ENCODE measurements around the gene ATG101.

ATG101 gene

DNA sequence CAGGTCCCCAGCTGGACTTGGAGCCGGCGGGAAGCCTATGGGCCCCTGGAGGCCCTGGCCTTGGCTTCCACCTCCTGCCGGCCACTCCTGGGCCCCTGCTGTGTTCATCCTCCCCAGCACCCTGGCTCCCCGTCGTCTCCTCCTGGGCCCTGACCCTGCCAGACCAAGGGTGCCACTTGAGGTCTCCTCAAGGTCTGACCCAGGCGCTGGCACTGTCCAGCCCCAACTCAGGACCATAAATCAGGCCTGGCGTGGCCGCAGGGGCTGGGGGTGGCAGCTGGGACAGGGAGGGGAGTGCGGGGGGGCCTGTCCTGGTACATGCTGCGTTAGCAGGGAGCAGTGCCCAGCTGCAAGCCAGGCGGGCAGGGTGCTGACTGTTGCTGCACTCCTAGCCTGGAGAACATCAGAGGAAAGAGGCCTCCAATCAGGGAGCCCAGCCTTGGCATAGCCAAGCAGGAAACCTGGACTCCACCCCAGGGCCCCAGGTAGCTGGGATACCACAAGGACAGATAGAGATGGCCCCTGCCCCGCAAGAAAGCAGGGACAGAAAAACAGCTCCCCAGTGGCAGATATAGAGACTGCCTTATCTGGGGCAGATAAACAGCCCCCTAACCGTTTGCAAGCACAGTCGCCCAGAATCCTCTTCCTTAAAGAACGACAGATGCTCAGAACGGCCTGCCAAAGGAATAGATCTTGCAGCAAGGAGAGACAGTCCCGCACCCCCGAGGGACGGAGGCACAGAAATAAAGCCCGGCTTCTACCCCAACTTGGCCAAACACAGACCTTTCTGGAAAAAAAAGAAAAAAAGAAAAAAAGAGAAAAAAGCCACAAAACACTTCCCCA, 6.5 kb upstream of the ATG101 start:
- H3K9ac ChIP-seq (ENCODE audit: low read length in 5 of 5): no peak overlapping the region
- H3K4me3 ChIP-seq (ENCODE audit: low read depth in 1 of 5, low read length in 5 of 5): no peak overlapping the region
- no peak overlapping the region for H3K27ac ChIP-seq (ENCODE audit: low read depth, low read length)
- peaks cover 2 to 10% (median 6%) of the 10 kb centered on the region in 5 donors for H3K27me3 ChIP-seq (ENCODE audit: control insufficient read depth in 5 of 5, insufficient read depth in 4 of 5, low read length in 5 of 5)
- H3K36me3 ChIP-seq (ENCODE audit: control insufficient read depth in 5 of 5, insufficient read depth in 5 of 5, low read length in 5 of 5): peaks cover 0 to 11% (median 10%) of the 10 kb centered on the region in 5 donors
- peaks cover 0 to 4% (median 0%) of the 10 kb centered on the region in 5 donors for H3K4me1 ChIP-seq (ENCODE audit: control insufficient read depth in 5 of 5, insufficient read depth in 5 of 5, low read length in 5 of 5)
- no peaks in the 10 kb centered on the region for H3K9me3 ChIP-seq (ENCODE audit: control insufficient read depth in 5 of 5, low read length in 5 of 5)

DNA sequence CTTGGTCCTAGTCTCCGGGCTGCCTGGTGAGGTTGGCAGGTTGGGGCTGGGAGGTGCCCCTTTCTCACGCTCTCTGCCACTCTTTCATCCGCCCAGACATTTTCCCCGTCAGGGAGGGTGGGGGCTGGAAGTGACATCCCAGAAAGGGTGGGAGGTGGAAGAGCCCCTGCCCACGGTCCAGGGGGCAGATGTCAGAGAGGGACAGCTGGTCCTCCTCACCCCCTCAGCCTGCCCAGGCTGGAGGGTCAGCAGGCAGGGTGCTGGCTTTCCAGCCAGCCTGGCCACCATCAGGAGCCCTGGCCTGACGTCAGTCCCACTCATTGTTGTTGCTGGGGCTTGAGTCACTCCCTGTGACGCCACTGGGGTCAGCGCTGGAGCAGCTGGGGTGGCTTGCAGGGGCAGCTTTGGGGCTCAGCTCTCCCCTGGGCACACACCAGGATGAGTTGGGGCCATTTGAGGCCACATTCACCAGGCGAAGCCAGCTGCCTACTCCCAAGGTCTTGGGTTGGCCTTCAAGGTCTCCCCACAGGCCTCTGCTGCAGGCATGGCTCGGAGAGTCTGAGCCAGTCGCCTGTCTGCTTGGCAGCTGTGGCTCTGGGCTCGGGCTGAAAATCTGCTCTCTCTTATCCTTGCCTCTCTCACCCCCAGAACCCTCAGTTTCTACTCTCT, 5.7 kb upstream of the ATG101 start:
- Histone ChIP-seq H3K4me3 (ENCODE audit: low read depth in 1 of 5, low read length in 5 of 5) (no peak overlapping the region), H3K9me3 (ENCODE audit: control insufficient read depth in 5 of 5, low read length in 5 of 5) (no peaks in the 10 kb centered on the region), H3K4me1 (ENCODE audit: control insufficient read depth in 5 of 5, insufficient read depth in 5 of 5, low read length in 5 of 5) (peaks cover 2 to 5% (median 2%) of the 10 kb centered on the region in 5 donors), H3K27ac (ENCODE audit: low read depth, low read length) (no peak overlapping the region), H3K9ac (ENCODE audit: low read length in 5 of 5) (no peak overlapping the region), H3K36me3 (ENCODE audit: control insufficient read depth in 5 of 5, insufficient read depth in 5 of 5, low read length in 5 of 5) (peaks cover 0 to 4% (median 3%) of the 10 kb centered on the region in 5 donors), H3K27me3 (ENCODE audit: control insufficient read depth in 5 of 5, insufficient read depth in 4 of 5, low read length in 5 of 5) (peaks cover 2 to 10% (median 6%) of the 10 kb centered on the region in 5 donors)

DNA sequence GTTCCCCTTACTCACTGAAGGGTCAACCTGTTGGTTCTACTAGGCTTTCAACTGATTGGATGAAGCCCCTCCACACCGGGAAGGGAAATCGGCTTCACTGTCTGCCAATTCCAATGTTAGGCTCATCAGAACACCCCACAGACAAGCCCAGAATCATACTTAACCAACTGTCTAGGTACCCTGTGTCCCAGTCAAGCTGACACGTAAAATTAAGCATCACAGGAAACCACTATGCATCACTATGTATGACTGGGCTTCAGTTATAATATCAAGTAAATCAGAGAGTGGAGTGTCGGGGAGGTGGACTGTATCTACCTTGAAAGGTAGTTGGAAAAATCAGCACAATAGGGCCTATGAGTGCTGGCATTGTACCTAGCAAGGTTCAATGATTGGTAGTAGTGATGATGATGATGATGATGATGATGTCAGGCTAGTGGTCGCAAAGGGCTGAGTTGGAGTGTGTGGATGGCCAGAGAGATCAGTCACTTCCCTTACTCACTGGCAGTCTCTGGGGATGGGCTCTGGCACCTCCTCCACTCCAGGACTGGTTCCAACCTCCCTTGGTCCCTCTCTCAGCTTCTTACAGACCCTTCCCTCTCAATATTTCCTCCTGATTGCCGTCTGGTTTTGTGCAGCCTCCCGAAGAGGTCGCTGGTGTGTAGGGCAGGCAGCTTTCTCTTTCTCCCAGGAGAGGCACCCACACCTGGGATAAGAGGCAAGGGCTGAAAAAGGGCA, 3.3 kb upstream of the ATG101 start:
- H3K4me1 ChIP-seq (ENCODE audit: control insufficient read depth in 5 of 5, insufficient read depth in 5 of 5, low read length in 5 of 5): peaks cover 12 to 22% (median 20%) of the 10 kb centered on the region in 5 donors
- no peak overlapping the region for H3K9ac ChIP-seq (ENCODE audit: low read length in 5 of 5)
- peaks cover 2 to 10% (median 6%) of the 10 kb centered on the region in 5 donors for H3K27me3 ChIP-seq (ENCODE audit: control insufficient read depth in 5 of 5, insufficient read depth in 4 of 5, low read length in 5 of 5)
- no peaks in the 10 kb centered on the region for H3K36me3 ChIP-seq (ENCODE audit: control insufficient read depth in 5 of 5, insufficient read depth in 5 of 5, low read length in 5 of 5)
- no peak overlapping the region for H3K4me3 ChIP-seq (ENCODE audit: low read depth in 1 of 5, low read length in 5 of 5)
- H3K9me3 ChIP-seq (ENCODE audit: control insufficient read depth in 5 of 5, low read length in 5 of 5): no peaks in the 10 kb centered on the region
- no peak overlapping the region for H3K27ac ChIP-seq (ENCODE audit: low read depth, low read length)

DNA sequence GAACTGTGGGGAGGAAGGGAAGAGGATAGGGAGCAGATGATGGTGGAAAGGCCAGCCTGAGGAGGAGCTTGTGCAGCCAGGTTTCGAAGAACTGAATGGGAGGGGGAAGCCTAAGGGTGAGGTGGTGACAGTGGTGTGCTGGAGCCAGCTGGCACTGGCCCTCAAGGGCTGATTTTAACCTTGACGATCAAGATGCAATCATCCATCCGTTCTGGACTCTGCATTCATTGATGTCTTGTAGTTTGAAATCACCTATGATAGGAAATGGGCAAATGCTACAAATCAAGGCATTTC, 2.8 kb upstream of the ATG101 start:
- Histone ChIP-seq H3K4me1 (ENCODE audit: control insufficient read depth in 5 of 5, insufficient read depth in 5 of 5, low read length in 5 of 5) (peaks cover 12 to 24% (median 20%) of the 10 kb centered on the region in 5 donors), H3K36me3 (ENCODE audit: control insufficient read depth in 5 of 5, insufficient read depth in 5 of 5, low read length in 5 of 5) (no peaks in the 10 kb centered on the region), H3K27ac (ENCODE audit: low read depth, low read length) (no peak overlapping the region), H3K9ac (ENCODE audit: low read length in 5 of 5) (no peak overlapping the region), H3K9me3 (ENCODE audit: control insufficient read depth in 5 of 5, low read length in 5 of 5) (no peaks in the 10 kb centered on the region), H3K4me3 (ENCODE audit: low read depth in 1 of 5, low read length in 5 of 5) (no peak overlapping the region), H3K27me3 (ENCODE audit: control insufficient read depth in 5 of 5, insufficient read depth in 4 of 5, low read length in 5 of 5) (peaks cover 2 to 10% (median 6%) of the 10 kb centered on the region in 5 donors)

DNA sequence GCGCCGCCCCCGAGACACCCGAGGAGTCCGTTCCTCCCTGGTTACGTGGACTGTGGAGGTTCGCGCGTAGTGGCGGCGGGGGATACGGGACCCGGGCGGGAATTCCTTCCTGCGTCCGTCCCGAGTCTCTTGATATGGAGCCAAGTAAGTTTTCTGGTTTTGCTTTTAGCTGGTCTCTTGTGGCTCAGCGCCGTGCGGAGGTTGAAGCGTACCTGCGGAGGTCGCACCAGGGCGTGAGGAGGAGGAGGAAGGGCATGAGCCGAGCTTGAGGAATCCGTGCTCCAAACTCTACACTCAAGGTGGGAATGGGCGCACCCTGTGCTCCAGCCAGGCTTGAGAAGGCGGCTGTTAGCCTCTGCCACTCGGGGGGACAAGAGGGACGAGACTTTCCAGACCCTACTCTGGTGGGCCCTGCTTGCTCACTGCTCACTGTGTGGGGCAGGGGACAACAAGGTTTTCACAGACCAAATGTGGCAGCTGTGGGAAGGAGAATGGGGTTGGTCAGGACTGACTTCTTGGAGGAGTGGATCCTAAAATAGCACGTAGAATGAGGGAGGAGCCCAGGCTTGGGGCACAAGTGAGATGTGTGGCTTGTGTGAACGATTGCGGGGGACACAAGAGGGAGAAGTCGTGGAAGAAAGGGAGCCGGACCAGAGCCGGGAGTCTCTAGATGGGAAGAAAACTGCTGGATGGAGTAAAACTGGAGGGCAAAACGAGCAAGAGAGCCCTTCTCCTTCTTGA, 577 bp downstream of the ATG101 start:
- Histone ChIP-seq H3K27me3 (ENCODE audit: control insufficient read depth in 5 of 5, insufficient read depth in 4 of 5, low read length in 5 of 5) (peaks cover 0 to 4% (median 0%) of the 10 kb centered on the region in 5 donors), H3K9me3 (ENCODE audit: control insufficient read depth in 5 of 5, low read length in 5 of 5) (no peaks in the 10 kb centered on the region), H3K9ac (ENCODE audit: low read length in 5 of 5) (peak overlapping the region; percentile 85 to 93 (median 90)), H3K36me3 (ENCODE audit: control insufficient read depth in 5 of 5, insufficient read depth in 5 of 5, low read length in 5 of 5) (peaks cover 0 to 29% (median 23%) of the 10 kb centered on the region in 5 donors), H3K4me1 (ENCODE audit: control insufficient read depth in 5 of 5, insufficient read depth in 5 of 5, low read length in 5 of 5) (peaks cover 12 to 33% (median 31%) of the 10 kb centered on the region in 5 donors), H3K27ac (ENCODE audit: low read depth, low read length) (peak overlapping the region; percentile 94), H3K4me3 (ENCODE audit: low read depth in 1 of 5, low read length in 5 of 5) (peak overlapping the region; percentile 79 to 98 (median 92))

DNA sequence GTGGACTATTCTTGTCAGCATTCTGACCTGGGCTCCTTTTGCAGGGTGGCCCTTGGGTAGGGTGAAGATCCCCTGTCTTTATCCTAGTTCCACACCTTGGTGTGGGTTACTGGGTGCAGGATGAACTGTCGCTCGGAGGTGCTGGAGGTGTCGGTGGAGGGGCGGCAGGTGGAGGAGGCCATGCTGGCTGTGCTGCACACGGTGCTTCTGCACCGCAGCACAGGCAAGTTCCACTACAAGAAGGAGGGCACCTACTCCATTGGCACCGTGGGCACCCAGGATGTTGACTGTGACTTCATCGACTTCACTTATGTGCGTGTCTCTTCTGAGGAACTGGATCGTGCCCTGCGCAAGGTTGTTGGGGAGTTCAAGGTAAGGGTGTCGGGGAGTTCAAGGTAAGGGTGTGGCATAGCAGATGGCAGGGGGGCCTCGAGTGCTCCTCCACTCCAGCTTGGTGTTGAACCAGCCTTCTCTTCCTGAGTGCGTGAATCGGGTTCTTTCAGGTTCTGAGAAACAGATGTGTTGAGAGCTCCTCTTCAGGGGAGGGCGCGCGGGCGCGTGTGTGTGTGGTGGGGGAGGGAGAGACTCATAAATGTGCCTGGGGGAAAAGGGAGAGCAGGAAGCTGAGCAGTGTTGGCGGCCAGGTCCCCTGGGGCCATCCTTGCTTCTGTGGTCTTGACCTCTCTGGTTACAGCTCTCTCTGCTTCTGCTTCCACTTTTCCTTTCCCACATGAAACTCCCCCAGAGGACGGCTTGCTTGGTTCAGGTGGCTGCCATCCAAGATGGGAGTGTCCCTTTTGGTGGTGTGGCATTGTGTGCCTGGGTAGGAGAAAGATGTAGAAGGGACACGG, 4.0 kb downstream of the ATG101 start:
- H3K4me3 ChIP-seq (ENCODE audit: low read depth in 1 of 5, low read length in 5 of 5): no peak overlapping the region
- no peak overlapping the region for H3K9ac ChIP-seq (ENCODE audit: low read length in 5 of 5)
- peaks cover 0 to 61% (median 53%) of the 10 kb centered on the region in 5 donors for H3K36me3 ChIP-seq (ENCODE audit: control insufficient read depth in 5 of 5, insufficient read depth in 5 of 5, low read length in 5 of 5)
- H3K27me3 ChIP-seq (ENCODE audit: control insufficient read depth in 5 of 5, insufficient read depth in 4 of 5, low read length in 5 of 5): no peaks in the 10 kb centered on the region
- no peaks in the 10 kb centered on the region for H3K9me3 ChIP-seq (ENCODE audit: control insufficient read depth in 5 of 5, low read length in 5 of 5)
- H3K27ac ChIP-seq (ENCODE audit: low read depth, low read length): no peak overlapping the region
- peaks cover 12 to 33% (median 31%) of the 10 kb centered on the region in 5 donors for H3K4me1 ChIP-seq (ENCODE audit: control insufficient read depth in 5 of 5, insufficient read depth in 5 of 5, low read length in 5 of 5)

DNA sequence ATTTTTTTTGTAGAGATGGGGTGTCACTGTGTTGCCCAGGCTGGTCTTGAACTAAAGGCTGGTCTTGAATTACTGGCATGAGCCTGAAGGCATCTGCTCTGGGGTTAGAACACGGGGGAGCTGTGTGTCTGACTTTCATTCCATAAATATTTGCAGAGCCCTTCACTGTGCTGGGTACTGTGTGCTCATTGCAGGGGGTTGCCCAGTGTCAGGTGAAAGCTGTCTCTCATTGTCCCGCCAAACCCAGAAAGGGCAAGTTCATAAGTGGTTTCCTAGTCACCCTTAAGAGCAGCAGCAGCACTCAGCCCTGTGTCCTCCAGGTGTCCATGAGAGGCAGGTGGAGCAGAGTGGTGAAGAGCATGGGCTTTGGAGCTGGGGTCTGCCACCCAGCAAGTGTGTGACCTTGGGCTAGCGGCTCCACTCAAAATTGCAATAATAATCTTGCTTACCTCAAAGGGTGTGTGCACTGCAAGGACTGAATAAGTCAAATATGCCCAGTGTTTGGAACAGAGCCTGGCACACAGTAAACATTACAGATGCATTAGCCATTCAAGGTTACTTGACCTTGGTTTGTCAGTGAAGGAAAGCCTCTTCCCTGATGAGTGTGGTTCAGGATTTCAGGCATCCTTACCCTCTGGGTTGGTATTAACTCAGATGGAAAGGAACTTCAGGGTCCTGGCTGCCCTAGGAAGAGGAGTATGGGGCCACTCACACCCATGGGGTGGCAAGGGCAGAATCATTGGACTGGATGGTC, 5.4 kb downstream of the ATG101 start:
- peaks cover 0 to 69% (median 55%) of the 10 kb centered on the region in 5 donors for H3K36me3 ChIP-seq (ENCODE audit: control insufficient read depth in 5 of 5, insufficient read depth in 5 of 5, low read length in 5 of 5)
- H3K9me3 ChIP-seq (ENCODE audit: control insufficient read depth in 5 of 5, low read length in 5 of 5): no peaks in the 10 kb centered on the region
- H3K9ac ChIP-seq (ENCODE audit: low read length in 5 of 5): no peak overlapping the region
- no peak overlapping the region for H3K4me3 ChIP-seq (ENCODE audit: low read depth in 1 of 5, low read length in 5 of 5)
- H3K27me3 ChIP-seq (ENCODE audit: control insufficient read depth in 5 of 5, insufficient read depth in 4 of 5, low read length in 5 of 5): no peaks in the 10 kb centered on the region
- no peak overlapping the region for H3K27ac ChIP-seq (ENCODE audit: low read depth, low read length)
- peaks cover 10 to 28% (median 27%) of the 10 kb centered on the region in 5 donors for H3K4me1 ChIP-seq (ENCODE audit: control insufficient read depth in 5 of 5, insufficient read depth in 5 of 5, low read length in 5 of 5)

DNA sequence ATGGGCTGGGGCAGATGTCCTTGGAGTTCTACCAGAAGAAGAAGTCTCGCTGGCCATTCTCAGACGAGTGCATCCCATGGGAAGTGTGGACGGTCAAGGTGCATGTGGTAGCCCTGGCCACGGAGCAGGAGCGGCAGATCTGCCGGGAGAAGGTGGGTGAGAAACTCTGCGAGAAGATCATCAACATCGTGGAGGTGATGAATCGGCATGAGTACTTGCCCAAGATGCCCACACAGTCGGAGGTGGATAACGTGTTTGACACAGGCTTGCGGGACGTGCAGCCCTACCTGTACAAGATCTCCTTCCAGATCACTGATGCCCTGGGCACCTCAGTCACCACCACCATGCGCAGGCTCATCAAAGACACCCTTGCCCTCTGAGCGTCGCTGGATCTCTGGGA, 7.0 kb downstream of the ATG101 start:
- peaks cover 0 to 69% (median 55%) of the 10 kb centered on the region in 5 donors for H3K36me3 ChIP-seq (ENCODE audit: control insufficient read depth in 5 of 5, insufficient read depth in 5 of 5, low read length in 5 of 5)

More for the DNA sequence above, 7.0 kb downstream of the ATG101 start:
- H3K27ac ChIP-seq (ENCODE audit: low read depth, low read length): no peak overlapping the region
- H3K9ac ChIP-seq (ENCODE audit: low read length in 5 of 5): no peak overlapping the region
- peaks cover 4 to 21% (median 17%) of the 10 kb centered on the region in 5 donors for H3K4me1 ChIP-seq (ENCODE audit: control insufficient read depth in 5 of 5, insufficient read depth in 5 of 5, low read length in 5 of 5)
- no peak overlapping the region for H3K4me3 ChIP-seq (ENCODE audit: low read depth in 1 of 5, low read length in 5 of 5)
- peaks cover 0 to 4% (median 1%) of the 10 kb centered on the region in 5 donors for H3K27me3 ChIP-seq (ENCODE audit: control insufficient read depth in 5 of 5, insufficient read depth in 4 of 5, low read length in 5 of 5)
- no peaks in the 10 kb centered on the region for H3K9me3 ChIP-seq (ENCODE audit: control insufficient read depth in 5 of 5, low read length in 5 of 5)

Measured in subcutaneous abdominal adipose tissue (tissue), 5 donors.